Measurements from ENCODE around the gene IGF1R.

IGF1R gene

GRCh38 chr15:98647774-98648653 is at the start of gene IGF1R:
IGF1R (plus strand) TSS chr15:98648539; CDS start chr15:98649582, 1,043 bp downstream.
- Histone ChIP-seq H3K27ac (ENCODE audit: low read length) (peak within 1 kb of the TSS; percentile 82), H3K27me3 (ENCODE audit: control insufficient read depth, insufficient read depth, low read length) (peaks cover 25% of the 10 kb centered on the region), H3K36me3 (ENCODE audit: control insufficient read depth, low read depth, low read length) (no peaks in the 10 kb centered on the region), H3K4me3 (ENCODE audit: low read length) (peak within 1 kb of the TSS; percentile 74), H3K4me1 (ENCODE audit: control insufficient read depth, low read depth, low read length) (peaks cover 15% of the 10 kb centered on the region), H3K9me3 (ENCODE audit: control insufficient read depth, low read depth, low read length) (no peaks in the 10 kb centered on the region), H3K9ac (ENCODE audit: low read length) (peak within 1 kb of the TSS; percentile 88)

- no peaks in the 10 kb centered on the region for H3K36me3 ChIP-seq (ENCODE audit: control insufficient read depth, low read depth, low read length)
- H3K4me3 ChIP-seq (ENCODE audit: low read length): no peak overlapping the region
- H3K4me1 ChIP-seq (ENCODE audit: control insufficient read depth, low read depth, low read length): peaks cover 17% of the 10 kb centered on the region
- H3K27me3 ChIP-seq (ENCODE audit: control insufficient read depth, insufficient read depth, low read length): no peaks in the 10 kb centered on the region
- H3K9ac ChIP-seq (ENCODE audit: low read length): no peak overlapping the region
- no peak overlapping the region for H3K27ac ChIP-seq (ENCODE audit: low read length)
- no peaks in the 10 kb centered on the region for H3K9me3 ChIP-seq (ENCODE audit: control insufficient read depth, low read depth, low read length)
Measured at GRCh38 chr15:98599909-98600691, 48.2 kb upstream of the IGF1R start.

- H3K4me3 ChIP-seq (ENCODE audit: low read length): no peak overlapping the region
- H3K9me3 ChIP-seq (ENCODE audit: control insufficient read depth, low read depth, low read length): no peaks in the 10 kb centered on the region
- no peak overlapping the region for H3K9ac ChIP-seq (ENCODE audit: low read length)
- peaks cover 13% of the 10 kb centered on the region for H3K4me1 ChIP-seq (ENCODE audit: control insufficient read depth, low read depth, low read length)
- H3K36me3 ChIP-seq (ENCODE audit: control insufficient read depth, low read depth, low read length): no peaks in the 10 kb centered on the region
- no peak overlapping the region for H3K27ac ChIP-seq (ENCODE audit: low read length)
- H3K27me3 ChIP-seq (ENCODE audit: control insufficient read depth, insufficient read depth, low read length): no peaks in the 10 kb centered on the region
Measured at GRCh38 chr15:98604983-98605382, 43.4 kb upstream of the IGF1R start.

- H3K27ac ChIP-seq (ENCODE audit: low read length): no peak overlapping the region
- H3K9ac ChIP-seq (ENCODE audit: low read length): no peak overlapping the region
- H3K9me3 ChIP-seq (ENCODE audit: control insufficient read depth, low read depth, low read length): no peaks in the 10 kb centered on the region
- H3K4me1 ChIP-seq (ENCODE audit: control insufficient read depth, low read depth, low read length): peaks cover 4% of the 10 kb centered on the region
- H3K4me3 ChIP-seq (ENCODE audit: low read length): no peak overlapping the region
- no peaks in the 10 kb centered on the region for H3K36me3 ChIP-seq (ENCODE audit: control insufficient read depth, low read depth, low read length)
- H3K27me3 ChIP-seq (ENCODE audit: control insufficient read depth, insufficient read depth, low read length): no peaks in the 10 kb centered on the region
Measured at GRCh38 chr15:98609144-98609852, 39.0 kb upstream of the IGF1R start.

GRCh38 chr15:98610991-98611390 is 37.3 kb upstream of the IGF1R start:
- no peaks in the 10 kb centered on the region for H3K36me3 ChIP-seq (ENCODE audit: control insufficient read depth, low read depth, low read length)
- H3K4me3 ChIP-seq (ENCODE audit: low read length): no peak overlapping the region
- no peaks in the 10 kb centered on the region for H3K9me3 ChIP-seq (ENCODE audit: control insufficient read depth, low read depth, low read length)
- H3K9ac ChIP-seq (ENCODE audit: low read length): no peak overlapping the region
- H3K27ac ChIP-seq (ENCODE audit: low read length): no peak overlapping the region
- H3K4me1 ChIP-seq (ENCODE audit: control insufficient read depth, low read depth, low read length): peaks cover 4% of the 10 kb centered on the region
- no peaks in the 10 kb centered on the region for H3K27me3 ChIP-seq (ENCODE audit: control insufficient read depth, insufficient read depth, low read length)

- Histone ChIP-seq H3K4me3 (ENCODE audit: low read length) (no peak overlapping the region), H3K9me3 (ENCODE audit: control insufficient read depth, low read depth, low read length) (no peaks in the 10 kb centered on the region), H3K36me3 (ENCODE audit: control insufficient read depth, low read depth, low read length) (no peaks in the 10 kb centered on the region), H3K27ac (ENCODE audit: low read length) (no peak overlapping the region), H3K27me3 (ENCODE audit: control insufficient read depth, insufficient read depth, low read length) (no peaks in the 10 kb centered on the region), H3K9ac (ENCODE audit: low read length) (no peak overlapping the region), H3K4me1 (ENCODE audit: control insufficient read depth, low read depth, low read length) (peaks cover 4% of the 10 kb centered on the region)
Measured at GRCh38 chr15:98611808-98612207, 36.5 kb upstream of the IGF1R start.

GRCh38 chr15:98612490-98613110 is 35.7 kb upstream of the IGF1R start:
- no peak overlapping the region for H3K4me3 ChIP-seq (ENCODE audit: low read length)
- no peak overlapping the region for H3K27ac ChIP-seq (ENCODE audit: low read length)
- no peaks in the 10 kb centered on the region for H3K27me3 ChIP-seq (ENCODE audit: control insufficient read depth, insufficient read depth, low read length)

GRCh38 chr15:98614681-98615080 is 33.7 kb upstream of the IGF1R start:
- Histone ChIP-seq H3K9me3 (ENCODE audit: control insufficient read depth, low read depth, low read length) (no peaks in the 10 kb centered on the region), H3K27me3 (ENCODE audit: control insufficient read depth, insufficient read depth, low read length) (no peaks in the 10 kb centered on the region), H3K9ac (ENCODE audit: low read length) (no peak overlapping the region), H3K36me3 (ENCODE audit: control insufficient read depth, low read depth, low read length) (no peaks in the 10 kb centered on the region), H3K4me3 (ENCODE audit: low read length) (no peak overlapping the region), H3K27ac (ENCODE audit: low read length) (no peak overlapping the region), H3K4me1 (ENCODE audit: control insufficient read depth, low read depth, low read length) (no peaks in the 10 kb centered on the region)

More at GRCh38 chr15:98612490-98613110, 35.7 kb upstream of the IGF1R start:
- Histone ChIP-seq H3K9me3 (ENCODE audit: control insufficient read depth, low read depth, low read length) (no peaks in the 10 kb centered on the region), H3K36me3 (ENCODE audit: control insufficient read depth, low read depth, low read length) (no peaks in the 10 kb centered on the region), H3K4me1 (ENCODE audit: control insufficient read depth, low read depth, low read length) (peaks cover 4% of the 10 kb centered on the region), H3K9ac (ENCODE audit: low read length) (no peak overlapping the region)

- no peak overlapping the region for H3K27ac ChIP-seq (ENCODE audit: low read length)
- H3K9ac ChIP-seq (ENCODE audit: low read length): no peak overlapping the region
- no peak overlapping the region for H3K4me3 ChIP-seq (ENCODE audit: low read length)
- H3K36me3 ChIP-seq (ENCODE audit: control insufficient read depth, low read depth, low read length): no peaks in the 10 kb centered on the region
- no peaks in the 10 kb centered on the region for H3K27me3 ChIP-seq (ENCODE audit: control insufficient read depth, insufficient read depth, low read length)
- no peaks in the 10 kb centered on the region for H3K9me3 ChIP-seq (ENCODE audit: control insufficient read depth, low read depth, low read length)
- H3K4me1 ChIP-seq (ENCODE audit: control insufficient read depth, low read depth, low read length): no peaks in the 10 kb centered on the region
Measured at GRCh38 chr15:98616397-98616796, 31.9 kb upstream of the IGF1R start.

GRCh38 chr15:98617328-98617980 is 30.9 kb upstream of the IGF1R start:
- Histone ChIP-seq H3K4me3 (ENCODE audit: low read length) (no peak overlapping the region), H3K9ac (ENCODE audit: low read length) (no peak overlapping the region), H3K27me3 (ENCODE audit: control insufficient read depth, insufficient read depth, low read length) (no peaks in the 10 kb centered on the region), H3K9me3 (ENCODE audit: control insufficient read depth, low read depth, low read length) (no peaks in the 10 kb centered on the region), H3K4me1 (ENCODE audit: control insufficient read depth, low read depth, low read length) (no peaks in the 10 kb centered on the region), H3K27ac (ENCODE audit: low read length) (no peak overlapping the region), H3K36me3 (ENCODE audit: control insufficient read depth, low read depth, low read length) (no peaks in the 10 kb centered on the region)

All from iPS-18a (cell line).